GM23338 (cell line): ENCODE measurements around the gene CFAP58. TPM values are rescaled to one million over a fixed set of nuclear protein-coding genes. Genes with fewer than 3 reads are reported as not detected.

Source experiments
- ATAC-seq: fragments of 200-7000 bp; cut with Tn5 transposase; 3 replicates; pipeline ENCODE4 v1.9.1; 2020
- DNase-seq: peaks from one replicate; pipeline ENCODE4 v3.0.0-alpha.2; 2015; ENCODE audit warnings: low spot score
- H2AFZ ChIP-seq: fragments of 200-600 bp; sonication (generic); 2 replicates; pipeline ENCODE4 v1.8.0; 2016; ENCODE audit warnings: antibody characterized with exemption, mild to moderate bottlenecking, moderate library complexity
- H3F3A ChIP-seq: fragments of 200-600 bp; sonication (generic); replicated peaks from 2 replicates; pipeline ENCODE4 v1.8.0; 2017; ENCODE audit warnings: antibody characterized with exemption, mixed run types, low read depth
- H3K27ac ChIP-seq: fragments of 200-600 bp; sonication (generic); 2 replicates; pipeline ENCODE4 v1.6.1; 2016; ENCODE audit warnings: low read depth
- H3K27me3 ChIP-seq: fragments of 200-600 bp; sonication (generic); 2 replicates; pipeline ENCODE4 v1.8.0; 2016; ENCODE audit warnings: mild to moderate bottlenecking, mixed run types, moderate library complexity; ENCODE audit not compliant: insufficient read depth
- H3K36me3 ChIP-seq: fragments of 200-600 bp; sonication (generic); 2 replicates; pipeline ENCODE4 v1.8.0; 2016; ENCODE audit warnings: mild to moderate bottlenecking; ENCODE audit not compliant: insufficient read depth
- H3K4me1 ChIP-seq: fragments of 200-600 bp; sonication (generic); 2 replicates; pipeline ENCODE4 v1.8.0; 2016; ENCODE audit warnings: mild to moderate bottlenecking, moderate library complexity; ENCODE audit not compliant: insufficient read depth
- H3K4me2 ChIP-seq: fragments of 200-600 bp; sonication (generic); 2 replicates; pipeline ENCODE4 v1.7.1; 2017; ENCODE audit warnings: mixed run types
- H3K4me3 ChIP-seq: fragments of 200-600 bp; sonication (generic); 2 replicates; pipeline ENCODE4 v1.6.1; 2016; ENCODE audit warnings: mixed run types
- H3K79me2 ChIP-seq: fragments of 200-600 bp; sonication (generic); replicated peaks from 2 replicates; pipeline ENCODE4 v1.8.0; 2017; ENCODE audit warnings: mild to moderate bottlenecking; ENCODE audit not compliant: insufficient read depth
- H3K9me2 ChIP-seq: fragments of 200-600 bp; sonication (generic); 2 replicates; pipeline ENCODE4 v1.8.0; 2017; ENCODE audit not compliant: insufficient read depth
- H4K20me1 ChIP-seq: fragments of 200-600 bp; sonication (generic); replicated peaks from 2 replicates; pipeline ENCODE4 v1.8.0; 2017; ENCODE audit warnings: mild to moderate bottlenecking; ENCODE audit not compliant: insufficient read depth
- H3K27ac Mint-ChIP-seq: 2 replicates; pipeline ENCODE4 v1.8.0; 2020; ENCODE audit warnings: inconsistent platforms, mild to moderate bottlenecking, moderate library complexity, mixed read lengths
- H3K27me3 Mint-ChIP-seq: 3 replicates; pipeline ENCODE4 v1.8.0; 2022; ENCODE audit warnings: low read depth, mild to moderate bottlenecking, moderate library complexity, mixed read lengths, inconsistent platforms; ENCODE audit not compliant: insufficient read depth, poor library complexity
- H3K36me3 Mint-ChIP-seq: 3 replicates; pipeline ENCODE4 v1.8.0; 2021; ENCODE audit warnings: low read depth, mild to moderate bottlenecking, inconsistent platforms, moderate library complexity, mixed read lengths
- H3K4me1 Mint-ChIP-seq: 3 replicates; pipeline ENCODE4 v1.8.0; 2020; ENCODE audit warnings: mild to moderate bottlenecking, inconsistent platforms, mixed read lengths
- H3K4me3 Mint-ChIP-seq: 3 replicates; pipeline ENCODE4 v1.8.0; 2021; ENCODE audit warnings: moderate library complexity, mild to moderate bottlenecking, inconsistent platforms, mixed read lengths
- H3K9me3 Mint-ChIP-seq: 3 replicates; pipeline ENCODE4 v1.8.0; 2020; ENCODE audit warnings: moderate library complexity, mild to moderate bottlenecking, inconsistent platforms, mixed read lengths
- CREB1 ChIP-seq: fragments of 250-450 bp; sonication (Bioruptor Pico); IDR thresholded peaks from 2 replicates; pipeline ENCODE4 v1.5.0; 2020; ENCODE audit warnings: low read depth, mild to moderate bottlenecking, moderate library complexity
- CTCF ChIP-seq, 2 experiments: fragments of 200-600 bp in 1 of 2; sonication (generic) in 1 of 2; conservative IDR thresholded peaks; 2 replicates each; pipeline versions ENCODE4 v1.5.1 to v1.6.1; 2016 to 2017; ENCODE audit warnings: antibody characterized with exemption in 2 of 2, low read depth in 2 of 2, mild to moderate bottlenecking in 2 of 2, moderate library complexity in 1 of 2
- ETS1 ChIP-seq: IDR thresholded peaks from 2 replicates; pipeline ENCODE4 v1.6.1; 2016; ENCODE audit warnings: antibody characterized with exemption
- EZH2phosphoT487 ChIP-seq: fragments of 200-600 bp; sonication (generic); IDR thresholded peaks from one replicate; pipeline ENCODE4 v1.8.1; 2018; ENCODE audit warnings: antibody characterized with exemption; ENCODE audit not compliant: unreplicated experiment
- JUNB ChIP-seq: IDR thresholded peaks from one replicate; pipeline ENCODE4 v1.6.1; 2016; ENCODE audit warnings: antibody characterized with exemption; ENCODE audit not compliant: unreplicated experiment
- NANOG ChIP-seq: IDR thresholded peaks from 2 replicates; pipeline ENCODE4 v1.6.1; 2016; ENCODE audit warnings: antibody characterized with exemption, borderline replicate concordance
- REST ChIP-seq: IDR thresholded peaks from one replicate; pipeline ENCODE4 v1.6.1; 2018; ENCODE audit warnings: antibody characterized with exemption; ENCODE audit not compliant: unreplicated experiment
- STAT1 ChIP-seq: IDR thresholded peaks from one replicate; pipeline ENCODE4 v1.6.1; 2016; ENCODE audit warnings: antibody characterized with exemption; ENCODE audit not compliant: unreplicated experiment
- ZNF114 ChIP-seq: fragments of 250-450 bp; sonication (Bioruptor Pico); IDR thresholded peaks from 2 replicates; pipeline ENCODE4 v1.5.0; 2020; ENCODE audit warnings: mild to moderate bottlenecking, moderate library complexity
- polyA plus RNA-seq: library from polyadenylated mRNA; unstranded; fragments of >200 nt; fragmentation: Nextera tagmentation; extraction: Ambion mirVana; gene quantifications from 2 replicates; pipeline ENCODE4 v1.2.1, GENCODE V29; 2016
- total RNA-seq: library from RNA; depleted of rRNA; stranded (reverse); fragments of >200 nt; shearing (Covaris generic); gene quantifications from 2 replicates; pipeline ENCODE4 v1.2.3, GENCODE V29; 2014

Gene CFAP58
- total and polyA plus RNA-seq, 2 experiments from 2014 or later: 0.63 to 0.89 TPM

DNA sequence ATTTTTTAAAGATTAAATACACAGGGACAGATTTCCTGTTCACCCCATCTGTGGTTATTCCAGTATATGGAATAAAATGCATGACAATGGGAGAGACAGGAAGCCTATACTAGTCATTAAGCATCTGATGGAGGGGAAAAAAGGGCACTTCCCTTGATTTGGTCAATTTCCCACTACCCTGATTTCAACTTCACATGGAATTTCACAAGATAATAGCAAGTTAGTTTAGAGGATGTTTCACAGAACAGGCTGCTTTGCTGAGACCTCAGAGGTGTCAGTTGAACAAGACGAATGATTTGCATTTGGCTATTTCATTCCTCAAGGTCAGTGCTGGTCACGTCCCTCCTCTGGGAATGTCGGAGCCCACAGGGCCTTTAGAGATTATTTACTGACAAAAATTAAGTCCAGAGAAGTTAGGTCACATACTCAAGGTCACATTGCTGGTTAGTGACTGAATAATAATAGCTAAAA, 10.7 kb upstream of the CFAP58 start (continued):
- TF ChIP-seq CTCF (conservative IDR thresholded peaks at IDR 0.05; ENCODE audit: low read depth in 2 of 2) (no peak), ETS1 (no peak)

- H3K79me2 ChIP-seq: no peaks in the 10 kb centered on the region
- Mint-ChIP-seq H3K4me3 (no peak overlapping the region), H3K27ac (no peak overlapping the region), H3K9me3 (no peaks in the 10 kb centered on the region), H3K4me1 (peaks cover 24% of the 10 kb centered on the region), H3K27me3 (peaks cover 2% of the 10 kb centered on the region), H3K36me3 (no peaks in the 10 kb centered on the region)
- H3K36me3 ChIP-seq: no peaks in the 10 kb centered on the region
- no peaks in the 10 kb centered on the region for H4K20me1 ChIP-seq
- peaks cover 7% of the 10 kb centered on the region for H3K27me3 ChIP-seq
- no peak overlapping the region for H3K4me2 ChIP-seq
- H3K9me2 ChIP-seq: no peaks in the 10 kb centered on the region
- no peak overlapping the region for H3K27ac ChIP-seq
- no peaks in the 10 kb centered on the region for H3F3A ChIP-seq
- peaks cover 19% of the 10 kb centered on the region for H3K4me1 ChIP-seq
- H2AFZ ChIP-seq: no peak overlapping the region
- DNase-seq (no peak), ATAC-seq (no peak)
- H3K4me3 ChIP-seq: no peak overlapping the region
- TF ChIP-seq CREB1 (CRISPR knock-in tag) (no peak), NANOG (no peak), STAT1 (no peak), CTCF (conservative IDR thresholded peaks at IDR 0.05; ENCODE audit: low read depth in 2 of 2) (no peak), REST (no peak), ZNF114 (CRISPR knock-in tag) (no peak), ETS1 (no peak), JUNB (no peak), EZH2phosphoT487 (no peak)
These were observed 9.4 kb upstream of the CFAP58 start for GRCh38 chr10:104344219-104344618.
